PC-3 (cell line): ENCODE data around the gene SLCO3A1.

ENCODE experiments used
- CTCF ChIP-seq: fragments of 300-600 bp; sonication (generic); conservative IDR thresholded peaks from 2 replicates; pipeline ENCODE4 v1.5.1; 2017; ENCODE audit warnings: antibody characterized with exemption, low read depth, mild to moderate bottlenecking, low read length
- EZH2 ChIP-seq: fragments of 300-600 bp; sonication (generic); IDR thresholded peaks from one replicate; pipeline ENCODE4 v1.6.1; 2017; ENCODE audit warnings: antibody characterized with exemption, mild to moderate bottlenecking, low read length; ENCODE audit not compliant: unreplicated experiment
- EZH2phosphoT487 ChIP-seq: fragments of 300-600 bp; sonication (generic); IDR thresholded peaks from 2 replicates; pipeline ENCODE4 v1.6.1; 2018; ENCODE audit warnings: mild to moderate bottlenecking, antibody characterized with exemption, low read length, borderline replicate concordance

- no peak for TF ChIP-seq EZH2
- no peak for TF ChIP-seq CTCF
- no peak for TF ChIP-seq EZH2phosphoT487
Observed at GRCh38 chr15:91857772-91858171, 4.3 kb downstream of the SLCO3A1 start.
